LNCAP (cell line): ENCODE data around the gene TRAPPC4.

ENCODE experiments used
- TF ChIP-seq, protein P1 (sequence below): fragments of 450-650 bp; IDR thresholded peaks from 2 replicates; pipeline ENCODE4 v1.5.1; 2017; ENCODE audit warnings: mild to moderate bottlenecking

The TRAPPC4 gene

DNA sequence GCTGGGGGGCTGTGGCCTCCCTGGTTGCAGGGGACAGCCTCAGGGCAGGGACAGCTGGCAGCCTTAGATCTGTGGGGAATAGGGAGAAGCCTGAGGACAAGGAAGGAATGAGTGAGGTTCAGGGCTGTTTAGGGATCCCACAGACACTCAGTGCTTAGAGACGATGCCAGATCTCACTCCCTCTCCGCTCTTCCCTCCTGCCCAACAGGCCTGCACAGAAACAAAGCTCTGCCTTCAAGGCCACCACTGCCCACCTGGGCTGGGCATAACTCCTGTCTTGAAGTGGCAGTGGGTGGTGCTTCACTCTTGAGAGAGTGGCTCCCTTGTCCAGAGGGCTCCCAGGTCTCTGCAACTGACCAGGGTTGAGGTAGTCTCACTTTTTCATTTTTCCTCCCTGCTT lies 33.7 kb upstream of the TRAPPC4 start:
- TF ChIP-seq, protein P1, sequence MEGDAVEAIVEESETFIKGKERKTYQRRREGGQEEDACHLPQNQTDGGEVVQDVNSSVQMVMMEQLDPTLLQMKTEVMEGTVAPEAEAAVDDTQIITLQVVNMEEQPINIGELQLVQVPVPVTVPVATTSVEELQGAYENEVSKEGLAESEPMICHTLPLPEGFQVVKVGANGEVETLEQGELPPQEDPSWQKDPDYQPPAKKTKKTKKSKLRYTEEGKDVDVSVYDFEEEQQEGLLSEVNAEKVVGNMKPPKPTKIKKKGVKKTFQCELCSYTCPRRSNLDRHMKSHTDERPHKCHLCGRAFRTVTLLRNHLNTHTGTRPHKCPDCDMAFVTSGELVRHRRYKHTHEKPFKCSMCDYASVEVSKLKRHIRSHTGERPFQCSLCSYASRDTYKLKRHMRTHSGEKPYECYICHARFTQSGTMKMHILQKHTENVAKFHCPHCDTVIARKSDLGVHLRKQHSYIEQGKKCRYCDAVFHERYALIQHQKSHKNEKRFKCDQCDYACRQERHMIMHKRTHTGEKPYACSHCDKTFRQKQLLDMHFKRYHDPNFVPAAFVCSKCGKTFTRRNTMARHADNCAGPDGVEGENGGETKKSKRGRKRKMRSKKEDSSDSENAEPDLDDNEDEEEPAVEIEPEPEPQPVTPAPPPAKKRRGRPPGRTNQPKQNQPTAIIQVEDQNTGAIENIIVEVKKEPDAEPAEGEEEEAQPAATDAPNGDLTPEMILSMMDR = no peak

DNA sequence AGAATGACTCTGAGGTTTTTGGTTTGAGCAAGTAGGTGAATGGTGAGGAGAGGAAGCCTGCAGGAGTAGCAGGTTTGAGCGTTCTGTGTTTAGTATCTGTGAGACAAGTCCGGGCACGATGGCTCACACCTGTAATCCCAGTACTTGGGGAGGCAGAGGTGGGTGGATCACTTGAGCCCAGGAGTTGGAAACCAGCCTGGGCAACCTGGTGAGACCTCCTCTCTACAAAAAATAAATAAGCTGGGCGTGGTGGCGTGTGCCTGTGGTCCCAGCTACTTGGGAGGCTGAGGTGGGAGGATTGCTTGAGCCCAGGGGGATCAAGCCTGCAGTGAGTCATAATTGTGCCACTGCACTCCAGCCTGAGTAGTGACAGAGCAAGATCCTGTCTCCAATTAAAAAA lies 30.3 kb upstream of the TRAPPC4 start:
- TF ChIP-seq, protein P1 = no peak

DNA sequence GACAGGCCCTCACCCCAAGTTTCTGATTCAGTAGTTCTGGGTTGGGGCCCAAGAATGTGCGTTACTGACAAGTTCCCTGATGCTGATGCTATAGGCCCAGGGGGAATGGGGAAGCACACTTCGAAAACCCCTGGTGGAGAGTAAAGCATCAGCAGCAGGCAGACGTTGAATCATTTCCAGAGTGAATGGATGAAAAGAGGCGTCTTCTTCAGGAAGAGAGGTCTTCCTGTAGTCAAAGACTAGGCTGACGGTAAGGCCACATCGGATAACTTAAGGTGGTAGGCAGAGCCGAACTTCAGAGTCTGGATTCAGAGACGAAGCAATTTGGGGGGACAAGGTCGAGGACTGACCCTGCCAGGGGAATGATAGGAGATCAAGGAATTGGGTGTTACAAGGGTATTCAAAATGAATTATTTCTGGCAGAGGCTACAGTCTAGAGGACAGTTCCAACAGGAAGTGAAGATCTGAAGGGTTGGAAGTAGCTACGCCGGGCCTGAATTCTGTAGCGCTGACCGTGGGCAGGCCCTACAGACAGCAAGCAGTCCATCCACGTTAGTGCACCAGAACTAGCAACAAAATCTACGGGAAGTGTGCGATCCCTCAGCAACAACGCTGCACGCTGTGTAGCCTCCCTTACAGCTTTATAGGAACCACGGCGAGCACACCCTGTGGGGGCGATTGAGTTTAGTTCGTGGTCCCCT lies 21.5 kb upstream of the TRAPPC4 start:
- TF ChIP-seq, protein P1 = no peak

DNA sequence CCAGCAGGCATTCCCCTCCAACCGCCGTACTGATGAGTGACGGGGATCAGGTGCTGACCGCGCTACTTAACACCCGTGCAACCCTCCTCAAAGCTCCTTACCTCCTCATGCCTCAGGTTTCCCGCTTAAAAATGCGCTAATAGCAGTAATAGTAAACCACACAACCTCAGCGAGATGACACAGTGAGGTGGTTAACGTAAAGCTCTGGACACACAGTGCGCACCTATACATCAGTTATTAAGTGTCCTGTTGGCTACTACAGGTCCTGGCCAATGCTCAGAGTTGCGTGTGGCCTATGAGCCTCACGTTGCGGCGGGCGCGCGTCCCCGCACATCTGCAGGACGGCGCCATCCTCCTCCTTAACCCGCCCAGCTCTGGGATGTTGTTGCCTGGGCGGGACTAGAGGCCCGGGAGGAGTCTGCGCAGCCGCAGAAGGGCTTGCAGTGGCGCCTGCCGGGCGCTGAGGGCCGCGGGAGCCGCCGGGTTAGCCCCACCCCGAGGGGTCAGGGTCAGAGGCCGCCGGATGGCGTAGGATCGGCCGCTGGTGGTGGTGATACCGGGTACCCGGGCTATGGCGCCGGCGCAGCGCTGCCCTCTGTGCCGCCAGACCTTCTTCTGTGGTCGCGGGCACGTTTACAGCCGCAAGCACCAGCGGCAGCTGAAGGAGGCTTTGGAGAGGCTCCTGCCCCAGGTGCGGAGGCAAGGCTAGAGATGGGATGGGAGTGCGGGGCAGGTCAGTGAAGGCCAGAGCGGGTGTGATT lies 20.8 kb upstream of the TRAPPC4 start, which contains the start of gene CENATAC:
Gene CENATAC, plus strand, starts transcription at position 512 of the 761 bp plus-strand sequence. Its CDS starts 60 bp downstream, at position 572.
- TF ChIP-seq, protein P1 = no peak

DNA sequence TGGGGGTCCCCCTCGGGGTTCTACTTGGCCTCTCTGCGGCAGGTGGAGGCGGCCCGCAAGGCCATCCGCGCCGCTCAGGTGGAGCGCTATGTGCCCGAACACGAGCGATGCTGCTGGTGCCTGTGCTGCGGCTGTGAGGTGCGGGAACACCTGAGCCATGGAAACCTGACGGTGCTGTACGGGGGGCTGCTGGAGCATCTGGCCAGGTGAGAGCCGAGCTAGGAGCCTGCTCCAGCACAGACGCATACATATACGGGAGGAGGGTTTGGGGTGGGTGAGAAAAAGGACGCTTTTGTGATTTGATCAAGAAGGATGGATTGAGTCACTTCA lies 20.2 kb upstream of the TRAPPC4 start:
- TF ChIP-seq, protein P1 = no peak

DNA sequence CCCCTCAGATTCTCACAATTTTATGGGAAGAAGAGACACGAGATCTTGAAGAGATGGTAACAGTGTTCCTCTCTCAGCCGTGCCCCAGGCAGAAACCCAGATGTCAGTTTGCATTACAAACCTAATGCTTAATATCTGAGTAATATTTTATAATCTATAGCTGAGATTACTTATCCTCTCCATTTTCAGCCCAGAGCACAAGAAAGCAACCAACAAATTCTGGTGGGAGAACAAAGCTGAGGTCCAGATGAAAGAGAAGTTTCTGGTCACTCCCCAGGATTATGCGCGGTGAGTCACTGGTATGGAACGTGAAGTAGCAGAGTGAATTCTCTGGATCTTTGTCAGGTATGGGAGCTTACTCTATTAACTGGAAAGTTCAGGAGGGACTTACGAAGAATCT lies 19.7 kb upstream of the TRAPPC4 start:
- TF ChIP-seq, protein P1 = no peak

DNA sequence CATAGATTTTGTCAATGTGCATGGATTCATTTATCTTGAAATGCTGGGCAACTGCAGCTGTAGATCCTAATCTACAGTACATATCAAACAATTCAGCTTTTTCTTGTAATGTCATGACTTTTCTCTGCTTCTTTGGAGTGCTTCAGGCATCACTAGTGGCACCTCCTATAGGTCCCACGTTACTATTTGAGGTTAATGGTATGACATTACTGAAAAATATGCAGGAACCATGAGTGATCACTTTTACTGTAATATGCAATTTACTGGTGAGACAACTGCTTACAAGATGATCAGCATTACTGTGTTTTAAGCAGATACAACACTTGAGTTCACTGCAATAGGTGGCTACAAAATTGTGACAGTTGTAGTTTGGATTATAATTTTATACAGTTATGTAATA lies 17.7 kb upstream of the TRAPPC4 start:
- TF ChIP-seq, protein P1 = no peak
